GM23338 (cell line): ENCODE measurements around the gene SLC30A1.

Experiments used
- CREB1 ChIP-seq: fragments of 250-450 bp; sonication (Bioruptor Pico); IDR thresholded peaks from 2 replicates; pipeline ENCODE4 v1.5.0; 2020; ENCODE audit warnings: low read depth, mild to moderate bottlenecking, moderate library complexity
- EZH2 ChIP-seq: fragments of 200-600 bp; sonication (generic); IDR thresholded peaks from one replicate; pipeline ENCODE4 v1.8.0; 2017; ENCODE audit warnings: antibody characterized with exemption, mild to moderate bottlenecking, low read depth; ENCODE audit not compliant: unreplicated experiment
- EZH2phosphoT487 ChIP-seq: fragments of 200-600 bp; sonication (generic); IDR thresholded peaks from one replicate; pipeline ENCODE4 v1.8.1; 2018; ENCODE audit warnings: antibody characterized with exemption; ENCODE audit not compliant: unreplicated experiment
- JUNB ChIP-seq: IDR thresholded peaks from one replicate; pipeline ENCODE4 v1.6.1; 2016; ENCODE audit warnings: antibody characterized with exemption; ENCODE audit not compliant: unreplicated experiment
- NANOG ChIP-seq: IDR thresholded peaks from 2 replicates; pipeline ENCODE4 v1.6.1; 2016; ENCODE audit warnings: antibody characterized with exemption, borderline replicate concordance
- POLR2AphosphoS5 ChIP-seq: IDR thresholded peaks from 2 replicates; pipeline ENCODE4 v1.6.1; 2016; ENCODE audit warnings: antibody characterized with exemption, low read depth
- STAT1 ChIP-seq: IDR thresholded peaks from one replicate; pipeline ENCODE4 v1.6.1; 2016; ENCODE audit warnings: antibody characterized with exemption; ENCODE audit not compliant: unreplicated experiment
- ZNF114 ChIP-seq: fragments of 250-450 bp; sonication (Bioruptor Pico); IDR thresholded peaks from 2 replicates; pipeline ENCODE4 v1.5.0; 2020; ENCODE audit warnings: mild to moderate bottlenecking, moderate library complexity
- ZNF331 ChIP-seq: fragments of 250-450 bp; sonication (Bioruptor Pico); IDR thresholded peaks from 2 replicates; pipeline ENCODE4 v1.5.0; 2020; ENCODE audit warnings: low read depth, mild to moderate bottlenecking, moderate library complexity
- TF ChIP-seq, protein P1 (sequence below), 2 experiments: fragments of 200-600 bp in 1 of 2; sonication (generic) in 1 of 2; conservative IDR thresholded peaks; 2 replicates each; pipeline versions ENCODE4 v1.5.1 to v1.6.1; 2016 to 2017; ENCODE audit warnings: antibody characterized with exemption in 2 of 2, low read depth in 2 of 2, mild to moderate bottlenecking in 2 of 2, moderate library complexity in 1 of 2
- TF ChIP-seq, protein P2 (sequence below): IDR thresholded peaks from one replicate; pipeline ENCODE4 v1.6.1; 2018; ENCODE audit warnings: antibody characterized with exemption; ENCODE audit not compliant: unreplicated experiment
- TF ChIP-seq, protein P3 (sequence below): IDR thresholded peaks from 2 replicates; pipeline ENCODE4 v1.6.1; 2016; ENCODE audit warnings: antibody characterized with exemption
- TF ChIP-seq, protein P4 (sequence below): fragments of 250-450 bp; sonication (Bioruptor Pico); IDR thresholded peaks from 2 replicates; pipeline ENCODE4 v1.5.0; 2020; ENCODE audit warnings: mild to moderate bottlenecking, moderate library complexity

DNA sequence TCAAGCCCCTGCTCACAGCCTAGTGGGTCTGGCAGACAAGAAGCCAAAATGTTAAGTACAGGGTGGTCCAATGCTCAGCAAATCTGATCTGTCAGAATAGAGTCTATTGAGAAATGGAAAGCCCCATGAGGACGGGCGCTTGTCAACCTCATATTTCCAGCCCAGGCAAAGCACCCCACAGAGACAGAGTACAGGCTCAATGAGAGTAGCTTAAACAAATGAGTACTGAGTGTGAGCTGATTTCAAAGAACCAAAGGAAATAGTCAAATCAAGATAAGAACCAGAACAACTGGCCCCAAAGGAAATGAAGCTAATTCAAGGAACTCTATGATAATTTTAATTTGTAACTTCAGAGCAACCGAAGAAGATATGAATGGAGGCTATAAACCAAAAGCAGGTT, 44.6 kb upstream of the SLC30A1 start:
- no peak for TF ChIP-seq EZH2
- no peak for TF ChIP-seq EZH2phosphoT487
- TF ChIP-seq, protein P1, sequence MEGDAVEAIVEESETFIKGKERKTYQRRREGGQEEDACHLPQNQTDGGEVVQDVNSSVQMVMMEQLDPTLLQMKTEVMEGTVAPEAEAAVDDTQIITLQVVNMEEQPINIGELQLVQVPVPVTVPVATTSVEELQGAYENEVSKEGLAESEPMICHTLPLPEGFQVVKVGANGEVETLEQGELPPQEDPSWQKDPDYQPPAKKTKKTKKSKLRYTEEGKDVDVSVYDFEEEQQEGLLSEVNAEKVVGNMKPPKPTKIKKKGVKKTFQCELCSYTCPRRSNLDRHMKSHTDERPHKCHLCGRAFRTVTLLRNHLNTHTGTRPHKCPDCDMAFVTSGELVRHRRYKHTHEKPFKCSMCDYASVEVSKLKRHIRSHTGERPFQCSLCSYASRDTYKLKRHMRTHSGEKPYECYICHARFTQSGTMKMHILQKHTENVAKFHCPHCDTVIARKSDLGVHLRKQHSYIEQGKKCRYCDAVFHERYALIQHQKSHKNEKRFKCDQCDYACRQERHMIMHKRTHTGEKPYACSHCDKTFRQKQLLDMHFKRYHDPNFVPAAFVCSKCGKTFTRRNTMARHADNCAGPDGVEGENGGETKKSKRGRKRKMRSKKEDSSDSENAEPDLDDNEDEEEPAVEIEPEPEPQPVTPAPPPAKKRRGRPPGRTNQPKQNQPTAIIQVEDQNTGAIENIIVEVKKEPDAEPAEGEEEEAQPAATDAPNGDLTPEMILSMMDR (conservative IDR thresholded peaks at IDR 0.05; ENCODE audit: low read depth in 2 of 2): no peak
- TF ChIP-seq CREB1 (CRISPR knock-in tag): no peak
- TF ChIP-seq POLR2AphosphoS5: no peak
- no peak for TF ChIP-seq STAT1
- TF ChIP-seq, protein P2, sequence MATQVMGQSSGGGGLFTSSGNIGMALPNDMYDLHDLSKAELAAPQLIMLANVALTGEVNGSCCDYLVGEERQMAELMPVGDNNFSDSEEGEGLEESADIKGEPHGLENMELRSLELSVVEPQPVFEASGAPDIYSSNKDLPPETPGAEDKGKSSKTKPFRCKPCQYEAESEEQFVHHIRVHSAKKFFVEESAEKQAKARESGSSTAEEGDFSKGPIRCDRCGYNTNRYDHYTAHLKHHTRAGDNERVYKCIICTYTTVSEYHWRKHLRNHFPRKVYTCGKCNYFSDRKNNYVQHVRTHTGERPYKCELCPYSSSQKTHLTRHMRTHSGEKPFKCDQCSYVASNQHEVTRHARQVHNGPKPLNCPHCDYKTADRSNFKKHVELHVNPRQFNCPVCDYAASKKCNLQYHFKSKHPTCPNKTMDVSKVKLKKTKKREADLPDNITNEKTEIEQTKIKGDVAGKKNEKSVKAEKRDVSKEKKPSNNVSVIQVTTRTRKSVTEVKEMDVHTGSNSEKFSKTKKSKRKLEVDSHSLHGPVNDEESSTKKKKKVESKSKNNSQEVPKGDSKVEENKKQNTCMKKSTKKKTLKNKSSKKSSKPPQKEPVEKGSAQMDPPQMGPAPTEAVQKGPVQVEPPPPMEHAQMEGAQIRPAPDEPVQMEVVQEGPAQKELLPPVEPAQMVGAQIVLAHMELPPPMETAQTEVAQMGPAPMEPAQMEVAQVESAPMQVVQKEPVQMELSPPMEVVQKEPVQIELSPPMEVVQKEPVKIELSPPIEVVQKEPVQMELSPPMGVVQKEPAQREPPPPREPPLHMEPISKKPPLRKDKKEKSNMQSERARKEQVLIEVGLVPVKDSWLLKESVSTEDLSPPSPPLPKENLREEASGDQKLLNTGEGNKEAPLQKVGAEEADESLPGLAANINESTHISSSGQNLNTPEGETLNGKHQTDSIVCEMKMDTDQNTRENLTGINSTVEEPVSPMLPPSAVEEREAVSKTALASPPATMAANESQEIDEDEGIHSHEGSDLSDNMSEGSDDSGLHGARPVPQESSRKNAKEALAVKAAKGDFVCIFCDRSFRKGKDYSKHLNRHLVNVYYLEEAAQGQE: no peak
- TF ChIP-seq, protein P3, sequence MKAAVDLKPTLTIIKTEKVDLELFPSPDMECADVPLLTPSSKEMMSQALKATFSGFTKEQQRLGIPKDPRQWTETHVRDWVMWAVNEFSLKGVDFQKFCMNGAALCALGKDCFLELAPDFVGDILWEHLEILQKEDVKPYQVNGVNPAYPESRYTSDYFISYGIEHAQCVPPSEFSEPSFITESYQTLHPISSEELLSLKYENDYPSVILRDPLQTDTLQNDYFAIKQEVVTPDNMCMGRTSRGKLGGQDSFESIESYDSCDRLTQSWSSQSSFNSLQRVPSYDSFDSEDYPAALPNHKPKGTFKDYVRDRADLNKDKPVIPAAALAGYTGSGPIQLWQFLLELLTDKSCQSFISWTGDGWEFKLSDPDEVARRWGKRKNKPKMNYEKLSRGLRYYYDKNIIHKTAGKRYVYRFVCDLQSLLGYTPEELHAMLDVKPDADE: no peak
- TF ChIP-seq JUNB: no peak
- TF ChIP-seq NANOG: no peak
- TF ChIP-seq, protein P4, sequence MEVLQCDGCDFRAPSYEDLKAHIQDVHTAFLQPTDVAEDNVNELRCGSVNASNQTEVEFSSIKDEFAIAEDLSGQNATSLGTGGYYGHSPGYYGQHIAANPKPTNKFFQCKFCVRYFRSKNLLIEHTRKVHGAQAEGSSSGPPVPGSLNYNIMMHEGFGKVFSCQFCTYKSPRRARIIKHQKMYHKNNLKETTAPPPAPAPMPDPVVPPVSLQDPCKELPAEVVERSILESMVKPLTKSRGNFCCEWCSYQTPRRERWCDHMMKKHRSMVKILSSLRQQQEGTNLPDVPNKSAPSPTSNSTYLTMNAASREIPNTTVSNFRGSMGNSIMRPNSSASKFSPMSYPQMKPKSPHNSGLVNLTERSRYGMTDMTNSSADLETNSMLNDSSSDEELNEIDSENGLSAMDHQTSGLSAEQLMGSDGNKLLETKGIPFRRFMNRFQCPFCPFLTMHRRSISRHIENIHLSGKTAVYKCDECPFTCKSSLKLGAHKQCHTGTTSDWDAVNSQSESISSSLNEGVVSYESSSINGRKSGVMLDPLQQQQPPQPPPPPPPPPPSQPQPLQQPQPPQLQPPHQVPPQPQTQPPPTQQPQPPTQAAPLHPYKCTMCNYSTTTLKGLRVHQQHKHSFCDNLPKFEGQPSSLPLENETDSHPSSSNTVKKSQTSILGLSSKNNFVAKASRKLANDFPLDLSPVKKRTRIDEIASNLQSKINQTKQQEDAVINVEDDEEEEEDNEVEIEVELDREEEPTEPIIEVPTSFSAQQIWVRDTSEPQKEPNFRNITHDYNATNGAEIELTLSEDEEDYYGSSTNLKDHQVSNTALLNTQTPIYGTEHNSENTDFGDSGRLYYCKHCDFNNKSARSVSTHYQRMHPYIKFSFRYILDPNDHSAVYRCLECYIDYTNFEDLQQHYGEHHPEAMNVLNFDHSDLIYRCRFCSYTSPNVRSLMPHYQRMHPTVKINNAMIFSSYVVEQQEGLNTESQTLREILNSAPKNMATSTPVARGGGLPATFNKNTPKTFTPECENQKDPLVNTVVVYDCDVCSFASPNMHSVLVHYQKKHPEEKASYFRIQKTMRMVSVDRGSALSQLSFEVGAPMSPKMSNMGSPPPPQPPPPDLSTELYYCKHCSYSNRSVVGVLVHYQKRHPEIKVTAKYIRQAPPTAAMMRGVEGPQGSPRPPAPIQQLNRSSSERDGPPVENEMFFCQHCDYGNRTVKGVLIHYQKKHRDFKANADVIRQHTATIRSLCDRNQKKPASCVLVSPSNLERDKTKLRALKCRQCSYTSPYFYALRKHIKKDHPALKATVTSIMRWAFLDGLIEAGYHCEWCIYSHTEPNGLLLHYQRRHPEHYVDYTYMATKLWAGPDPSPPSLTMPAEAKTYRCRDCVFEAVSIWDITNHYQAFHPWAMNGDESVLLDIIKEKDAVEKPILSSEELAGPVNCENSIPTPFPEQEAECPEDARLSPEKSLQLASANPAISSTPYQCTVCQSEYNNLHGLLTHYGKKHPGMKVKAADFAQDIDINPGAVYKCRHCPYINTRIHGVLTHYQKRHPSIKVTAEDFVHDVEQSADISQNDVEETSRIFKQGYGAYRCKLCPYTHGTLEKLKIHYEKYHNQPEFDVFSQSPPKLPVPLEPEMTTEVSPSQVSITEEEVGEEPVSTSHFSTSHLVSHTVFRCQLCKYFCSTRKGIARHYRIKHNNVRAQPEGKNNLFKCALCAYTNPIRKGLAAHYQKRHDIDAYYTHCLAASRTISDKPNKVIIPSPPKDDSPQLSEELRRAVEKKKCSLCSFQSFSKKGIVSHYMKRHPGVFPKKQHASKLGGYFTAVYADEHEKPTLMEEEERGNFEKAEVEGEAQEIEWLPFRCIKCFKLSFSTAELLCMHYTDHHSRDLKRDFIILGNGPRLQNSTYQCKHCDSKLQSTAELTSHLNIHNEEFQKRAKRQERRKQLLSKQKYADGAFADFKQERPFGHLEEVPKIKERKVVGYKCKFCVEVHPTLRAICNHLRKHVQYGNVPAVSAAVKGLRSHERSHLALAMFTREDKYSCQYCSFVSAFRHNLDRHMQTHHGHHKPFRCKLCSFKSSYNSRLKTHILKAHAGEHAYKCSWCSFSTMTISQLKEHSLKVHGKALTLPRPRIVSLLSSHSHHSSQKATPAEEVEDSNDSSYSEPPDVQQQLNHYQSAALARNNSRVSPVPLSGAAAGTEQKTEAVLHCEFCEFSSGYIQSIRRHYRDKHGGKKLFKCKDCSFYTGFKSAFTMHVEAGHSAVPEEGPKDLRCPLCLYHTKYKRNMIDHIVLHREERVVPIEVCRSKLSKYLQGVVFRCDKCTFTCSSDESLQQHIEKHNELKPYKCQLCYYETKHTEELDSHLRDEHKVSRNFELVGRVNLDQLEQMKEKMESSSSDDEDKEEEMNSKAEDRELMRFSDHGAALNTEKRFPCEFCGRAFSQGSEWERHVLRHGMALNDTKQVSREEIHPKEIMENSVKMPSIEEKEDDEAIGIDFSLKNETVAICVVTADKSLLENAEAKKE: no peak
- TF ChIP-seq ZNF331 (CRISPR knock-in tag): no peak
- no peak for TF ChIP-seq ZNF114
